HL-60 (cell line): ENCODE data around the gene MBNL1.

Source experiments
- POLR2AphosphoS5 ChIP-seq: IDR thresholded peaks from 2 replicates; pipeline ENCODE4 v1.6.1; 2012; ENCODE audit warnings: low read depth
- REST ChIP-seq: IDR thresholded peaks from 2 replicates; pipeline ENCODE4 v1.6.1; 2012; ENCODE audit warnings: low read depth; ENCODE audit not compliant: insufficient replicate concordance
- SPI1 ChIP-seq: IDR thresholded peaks from 2 replicates; pipeline ENCODE4 v1.6.1; 2012; ENCODE audit warnings: low read depth, mild to moderate bottlenecking, borderline replicate concordance
- TF ChIP-seq, protein P1 (sequence below): IDR thresholded peaks from one replicate; pipeline ENCODE4 v1.5.1; 2011; ENCODE audit warnings: low read length, control low read depth, inconsistent platforms; ENCODE audit not compliant: insufficient read depth

DNA sequence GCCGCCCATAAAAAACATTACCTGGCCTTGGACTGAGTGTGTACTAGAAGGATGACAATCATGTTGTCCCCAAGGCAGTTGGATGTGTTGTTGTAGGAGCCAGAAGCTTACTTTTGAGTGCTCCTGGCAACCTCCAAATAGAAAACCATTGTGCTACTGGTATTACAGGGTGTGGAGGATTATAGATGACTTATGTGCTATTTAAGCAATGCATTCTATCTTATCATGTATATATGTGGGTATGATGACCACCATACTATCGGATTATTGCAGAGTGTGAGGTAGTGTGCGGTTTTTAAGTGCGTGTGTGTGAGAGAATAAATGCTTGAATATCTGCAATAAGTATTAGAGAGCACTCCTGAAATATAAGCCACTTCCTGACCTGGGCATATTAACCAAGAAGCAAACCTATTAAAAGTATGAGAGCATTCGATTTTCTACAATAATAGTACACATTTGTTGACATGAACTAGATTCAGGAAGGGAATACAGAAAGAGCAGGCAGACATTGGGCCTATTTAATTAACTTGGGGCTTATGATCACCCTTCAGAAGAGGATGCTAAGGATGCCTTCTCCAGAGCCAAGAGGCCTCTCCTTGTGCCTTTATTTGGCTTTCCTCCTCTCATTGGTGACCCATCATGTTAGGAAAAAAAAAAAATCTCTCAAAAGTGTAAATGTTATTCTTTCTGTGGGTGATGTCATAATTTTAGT lies 11.7 kb upstream of the MBNL1 start:
- TF ChIP-seq, protein P1, sequence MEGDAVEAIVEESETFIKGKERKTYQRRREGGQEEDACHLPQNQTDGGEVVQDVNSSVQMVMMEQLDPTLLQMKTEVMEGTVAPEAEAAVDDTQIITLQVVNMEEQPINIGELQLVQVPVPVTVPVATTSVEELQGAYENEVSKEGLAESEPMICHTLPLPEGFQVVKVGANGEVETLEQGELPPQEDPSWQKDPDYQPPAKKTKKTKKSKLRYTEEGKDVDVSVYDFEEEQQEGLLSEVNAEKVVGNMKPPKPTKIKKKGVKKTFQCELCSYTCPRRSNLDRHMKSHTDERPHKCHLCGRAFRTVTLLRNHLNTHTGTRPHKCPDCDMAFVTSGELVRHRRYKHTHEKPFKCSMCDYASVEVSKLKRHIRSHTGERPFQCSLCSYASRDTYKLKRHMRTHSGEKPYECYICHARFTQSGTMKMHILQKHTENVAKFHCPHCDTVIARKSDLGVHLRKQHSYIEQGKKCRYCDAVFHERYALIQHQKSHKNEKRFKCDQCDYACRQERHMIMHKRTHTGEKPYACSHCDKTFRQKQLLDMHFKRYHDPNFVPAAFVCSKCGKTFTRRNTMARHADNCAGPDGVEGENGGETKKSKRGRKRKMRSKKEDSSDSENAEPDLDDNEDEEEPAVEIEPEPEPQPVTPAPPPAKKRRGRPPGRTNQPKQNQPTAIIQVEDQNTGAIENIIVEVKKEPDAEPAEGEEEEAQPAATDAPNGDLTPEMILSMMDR, result no peak
- TF ChIP-seq POLR2AphosphoS5 (no peak), REST (no peak), SPI1 (no peak)
